HEK293 (cell line): ENCODE data around the gene RAMAC.

Experiments used
- CTCF ChIP-seq: fragments of 450-650 bp; formaldehyde crosslinking; IDR thresholded peaks from 2 replicates; pipeline ENCODE4 v1.5.1; 2016; ENCODE audit warnings: missing biosample characterization, missing genetic modification characterization
- EGR2 ChIP-seq: fragments of 450-650 bp; formaldehyde crosslinking; IDR thresholded peaks from 2 replicates; pipeline ENCODE4 v1.5.1; 2016; ENCODE audit warnings: low read depth, missing biosample characterization, missing genetic modification characterization
- GFI1B ChIP-seq: fragments of 450-650 bp; formaldehyde crosslinking; IDR thresholded peaks from 2 replicates; pipeline ENCODE4 v1.5.1; 2016; ENCODE audit warnings: missing biosample characterization, missing genetic modification characterization
- KLF16 ChIP-seq: fragments of 450-650 bp; formaldehyde crosslinking; IDR thresholded peaks from 2 replicates; pipeline ENCODE4 v1.5.1; 2017; ENCODE audit warnings: missing biosample characterization, missing genetic modification characterization
- MYNN ChIP-seq: fragments of 450-650 bp; formaldehyde crosslinking; IDR thresholded peaks from 2 replicates; pipeline ENCODE4 v1.5.1; 2016; ENCODE audit warnings: missing biosample characterization, missing genetic modification characterization, borderline replicate concordance
- OSR2 ChIP-seq: fragments of 450-650 bp; formaldehyde crosslinking; IDR thresholded peaks from 2 replicates; pipeline ENCODE4 v1.5.1; 2016; ENCODE audit warnings: missing biosample characterization, missing genetic modification characterization
- PBX3 ChIP-seq: sonication (generic); formaldehyde crosslinking; IDR thresholded peaks from 2 replicates; pipeline ENCODE4 v1.8.1; 2022; ENCODE audit warnings: mild to moderate bottlenecking, moderate library complexity, missing genetic modification reagents
- YY1 ChIP-seq: fragments of 450-650 bp; formaldehyde crosslinking; IDR thresholded peaks from 2 replicates; pipeline ENCODE4 v1.5.1; 2018; ENCODE audit warnings: missing biosample characterization, missing genetic modification characterization
- ZBTB48 ChIP-seq: fragments of 450-650 bp; formaldehyde crosslinking; IDR thresholded peaks from 2 replicates; pipeline ENCODE4 v1.5.1; 2016; ENCODE audit warnings: missing biosample characterization, missing genetic modification characterization
- ZEB2 ChIP-seq: fragments of 450-650 bp; formaldehyde crosslinking; IDR thresholded peaks from 2 replicates; pipeline ENCODE4 v1.5.1; 2016; ENCODE audit warnings: missing biosample characterization, missing genetic modification characterization
- ZNF112 ChIP-seq: fragments of 450-650 bp; formaldehyde crosslinking; IDR thresholded peaks from 2 replicates; pipeline ENCODE4 v1.5.0; 2017; ENCODE audit warnings: missing biosample characterization, missing genetic modification characterization
- ZNF114 ChIP-seq: fragments of 450-650 bp; formaldehyde crosslinking; IDR thresholded peaks from 2 replicates; pipeline ENCODE4 v1.5.0; 2017; ENCODE audit warnings: missing biosample characterization, missing genetic modification characterization
- ZNF155 ChIP-seq: fragments of 450-650 bp; formaldehyde crosslinking; IDR thresholded peaks from 2 replicates; pipeline ENCODE4 v1.5.1; 2016; ENCODE audit warnings: missing biosample characterization, missing genetic modification characterization
- ZNF223 ChIP-seq: fragments of 450-650 bp; formaldehyde crosslinking; IDR thresholded peaks from 2 replicates; pipeline ENCODE4 v1.5.1; 2016; ENCODE audit warnings: missing biosample characterization, missing genetic modification characterization
- ZNF266 ChIP-seq: fragments of 450-650 bp; formaldehyde crosslinking; IDR thresholded peaks from 2 replicates; pipeline ENCODE4 v1.5.1; 2016; ENCODE audit warnings: missing biosample characterization, missing genetic modification characterization, low read depth
- ZNF362 ChIP-seq: fragments of 450-650 bp; formaldehyde crosslinking; IDR thresholded peaks from 2 replicates; pipeline ENCODE4 v1.5.1; 2016; ENCODE audit warnings: missing biosample characterization, missing genetic modification characterization
- ZNF416 ChIP-seq: fragments of 450-650 bp; formaldehyde crosslinking; IDR thresholded peaks from 2 replicates; pipeline ENCODE4 v1.5.1; 2016; ENCODE audit warnings: missing biosample characterization, missing genetic modification characterization
- ZNF433 ChIP-seq: fragments of 450-650 bp; formaldehyde crosslinking; IDR thresholded peaks from 2 replicates; pipeline ENCODE4 v1.5.1; 2016; ENCODE audit warnings: missing biosample characterization, missing genetic modification characterization, low read depth
- ZNF596 ChIP-seq: fragments of 450-650 bp; IDR thresholded peaks from 2 replicates; pipeline ENCODE4 v1.5.0; 2018; ENCODE audit warnings: missing biosample characterization, mild to moderate bottlenecking, missing genetic modification characterization, moderate library complexity
- ZNF624 ChIP-seq: fragments of 450-650 bp; formaldehyde crosslinking; IDR thresholded peaks from 2 replicates; pipeline ENCODE4 v1.5.1; 2017; ENCODE audit warnings: missing biosample characterization, missing genetic modification characterization
- ZNF660 ChIP-seq: fragments of 450-650 bp; IDR thresholded peaks from 2 replicates; pipeline ENCODE4 v1.5.1; 2018; ENCODE audit warnings: missing biosample characterization, mild to moderate bottlenecking, missing genetic modification characterization
- ZNF747 ChIP-seq: fragments of 450-650 bp; formaldehyde crosslinking; IDR thresholded peaks from 2 replicates; pipeline ENCODE4 v1.5.1; 2016; ENCODE audit warnings: missing biosample characterization, missing genetic modification characterization
- ZNF837 ChIP-seq: fragments of 450-650 bp; formaldehyde crosslinking; IDR thresholded peaks from 2 replicates; pipeline ENCODE4 v1.5.1; 2016; ENCODE audit warnings: missing biosample characterization, missing genetic modification characterization
- ZSCAN16 ChIP-seq: fragments of 450-650 bp; formaldehyde crosslinking; IDR thresholded peaks from 2 replicates; pipeline ENCODE4 v1.5.1; 2016; ENCODE audit warnings: missing biosample characterization, missing genetic modification characterization
- TF ChIP-seq, protein P1 (sequence below): fragments of 450-650 bp; formaldehyde crosslinking; IDR thresholded peaks from 2 replicates; pipeline ENCODE4 v1.5.1; 2016; ENCODE audit warnings: missing biosample characterization, missing genetic modification characterization
- TF ChIP-seq, protein P2 (sequence below): fragments of 450-650 bp; formaldehyde crosslinking; IDR thresholded peaks from 2 replicates; pipeline ENCODE4 v1.5.1; 2017; ENCODE audit warnings: missing biosample characterization, missing genetic modification characterization
- TF ChIP-seq, protein P3 (sequence below): fragments of 450-650 bp; formaldehyde crosslinking; IDR thresholded peaks from 2 replicates; pipeline ENCODE4 v1.5.1; 2016; ENCODE audit warnings: missing biosample characterization, missing genetic modification characterization
- TF ChIP-seq, protein P4 (sequence below): fragments of 450-650 bp; formaldehyde crosslinking; IDR thresholded peaks from 2 replicates; pipeline ENCODE4 v1.5.1; 2017; ENCODE audit warnings: missing biosample characterization, mild to moderate bottlenecking, missing genetic modification characterization, moderate library complexity
- TF ChIP-seq, protein P5 (sequence below): fragments of 450-650 bp; formaldehyde crosslinking; IDR thresholded peaks from 2 replicates; pipeline ENCODE4 v1.5.1; 2016; ENCODE audit warnings: missing biosample characterization, missing genetic modification characterization

The RAMAC gene

GRCh38 chr15:83011271-83012075 lies 25.5 kb downstream of the RAMAC start, which contains the start of gene C15orf40 (continued):
- TF ChIP-seq, protein P1, sequence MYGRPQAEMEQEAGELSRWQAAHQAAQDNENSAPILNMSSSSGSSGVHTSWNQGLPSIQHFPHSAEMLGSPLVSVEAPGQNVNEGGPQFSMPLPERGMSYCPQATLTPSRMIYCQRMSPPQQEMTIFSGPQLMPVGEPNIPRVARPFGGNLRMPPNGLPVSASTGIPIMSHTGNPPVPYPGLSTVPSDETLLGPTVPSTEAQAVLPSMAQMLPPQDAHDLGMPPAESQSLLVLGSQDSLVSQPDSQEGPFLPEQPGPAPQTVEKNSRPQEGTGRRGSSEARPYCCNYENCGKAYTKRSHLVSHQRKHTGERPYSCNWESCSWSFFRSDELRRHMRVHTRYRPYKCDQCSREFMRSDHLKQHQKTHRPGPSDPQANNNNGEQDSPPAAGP, result 0 out of 2 replicates have a peak, but pooled peaks have one; percentile 23
- TF ChIP-seq EGR2 (tag by site-specific recombination) (no peak), ZNF624 (tag by site-specific recombination) (no peak), ZNF362 (tag by site-specific recombination) (no peak), MYNN (tag by site-specific recombination) (no peak), ZNF433 (tag by site-specific recombination) (no peak), ZNF266 (tag by site-specific recombination) (no peak), GFI1B (no peak), ZNF596 (tag by site-specific recombination) (no peak), ZSCAN16 (tag by site-specific recombination) (no peak), ZEB2 (tag by site-specific recombination) (peak; percentile 24; the same call in 1 of the 2 replicates), ZNF837 (tag by site-specific recombination) (no peak), OSR2 (no peak), YY1 (tag by site-specific recombination) (no peak; the same call in 1 of the 2 replicates), ZNF155 (no peak), ZNF747 (tag by site-specific recombination) (no peak), ZBTB48 (tag by site-specific recombination) (no peak; the same call in 1 of the 2 replicates), KLF16 (tag by site-specific recombination) (no peak), ZNF114 (no peak), ZNF660 (tag by site-specific recombination) (peak; percentile 50; the same call in 1 of the 2 replicates), ZNF416 (tag by site-specific recombination) (no peak), CTCF (tag by site-specific recombination) (peak; percentile 97), ZNF112 (tag by site-specific recombination) (no peak), PBX3 (0 out of 2 replicates have a peak, but pooled peaks have one; percentile 45), ZNF223 (no peak)
- TF ChIP-seq, protein P2, sequence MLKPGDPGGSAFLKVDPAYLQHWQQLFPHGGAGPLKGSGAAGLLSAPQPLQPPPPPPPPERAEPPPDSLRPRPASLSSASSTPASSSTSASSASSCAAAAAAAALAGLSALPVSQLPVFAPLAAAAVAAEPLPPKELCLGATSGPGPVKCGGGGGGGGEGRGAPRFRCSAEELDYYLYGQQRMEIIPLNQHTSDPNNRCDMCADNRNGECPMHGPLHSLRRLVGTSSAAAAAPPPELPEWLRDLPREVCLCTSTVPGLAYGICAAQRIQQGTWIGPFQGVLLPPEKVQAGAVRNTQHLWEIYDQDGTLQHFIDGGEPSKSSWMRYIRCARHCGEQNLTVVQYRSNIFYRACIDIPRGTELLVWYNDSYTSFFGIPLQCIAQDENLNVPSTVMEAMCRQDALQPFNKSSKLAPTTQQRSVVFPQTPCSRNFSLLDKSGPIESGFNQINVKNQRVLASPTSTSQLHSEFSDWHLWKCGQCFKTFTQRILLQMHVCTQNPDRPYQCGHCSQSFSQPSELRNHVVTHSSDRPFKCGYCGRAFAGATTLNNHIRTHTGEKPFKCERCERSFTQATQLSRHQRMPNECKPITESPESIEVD (tag by site-specific recombination), result no peak
- TF ChIP-seq, protein P3, sequence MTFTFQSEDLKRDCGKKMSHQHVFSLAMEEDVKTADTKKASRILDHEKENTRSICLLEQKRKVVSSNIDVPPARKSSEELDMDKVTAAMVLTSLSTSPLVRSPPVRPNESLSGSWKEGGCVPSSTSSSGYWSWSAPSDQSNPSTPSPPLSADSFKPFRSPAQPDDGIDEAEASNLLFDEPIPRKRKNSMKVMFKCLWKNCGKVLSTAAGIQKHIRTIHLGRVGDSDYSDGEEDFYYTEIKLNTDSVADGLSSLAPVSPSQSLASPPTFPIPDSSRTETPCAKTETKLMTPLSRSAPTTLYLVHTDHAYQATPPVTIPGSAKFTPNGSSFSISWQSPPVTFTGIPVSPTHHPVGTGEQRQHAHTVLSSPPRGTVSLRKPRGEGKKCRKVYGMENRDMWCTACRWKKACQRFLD (tag by site-specific recombination), result no peak
- TF ChIP-seq, protein P4, sequence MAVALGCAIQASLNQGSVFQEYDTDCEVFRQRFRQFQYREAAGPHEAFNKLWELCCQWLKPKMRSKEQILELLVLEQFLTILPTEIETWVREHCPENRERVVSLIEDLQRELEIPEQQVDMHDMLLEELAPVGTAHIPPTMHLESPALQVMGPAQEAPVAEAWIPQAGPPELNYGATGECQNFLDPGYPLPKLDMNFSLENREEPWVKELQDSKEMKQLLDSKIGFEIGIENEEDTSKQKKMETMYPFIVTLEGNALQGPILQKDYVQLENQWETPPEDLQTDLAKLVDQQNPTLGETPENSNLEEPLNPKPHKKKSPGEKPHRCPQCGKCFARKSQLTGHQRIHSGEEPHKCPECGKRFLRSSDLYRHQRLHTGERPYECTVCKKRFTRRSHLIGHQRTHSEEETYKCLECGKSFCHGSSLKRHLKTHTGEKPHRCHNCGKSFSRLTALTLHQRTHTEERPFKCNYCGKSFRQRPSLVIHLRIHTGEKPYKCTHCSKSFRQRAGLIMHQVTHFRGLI (tag by site-specific recombination), result no peak
- TF ChIP-seq, protein P5, sequence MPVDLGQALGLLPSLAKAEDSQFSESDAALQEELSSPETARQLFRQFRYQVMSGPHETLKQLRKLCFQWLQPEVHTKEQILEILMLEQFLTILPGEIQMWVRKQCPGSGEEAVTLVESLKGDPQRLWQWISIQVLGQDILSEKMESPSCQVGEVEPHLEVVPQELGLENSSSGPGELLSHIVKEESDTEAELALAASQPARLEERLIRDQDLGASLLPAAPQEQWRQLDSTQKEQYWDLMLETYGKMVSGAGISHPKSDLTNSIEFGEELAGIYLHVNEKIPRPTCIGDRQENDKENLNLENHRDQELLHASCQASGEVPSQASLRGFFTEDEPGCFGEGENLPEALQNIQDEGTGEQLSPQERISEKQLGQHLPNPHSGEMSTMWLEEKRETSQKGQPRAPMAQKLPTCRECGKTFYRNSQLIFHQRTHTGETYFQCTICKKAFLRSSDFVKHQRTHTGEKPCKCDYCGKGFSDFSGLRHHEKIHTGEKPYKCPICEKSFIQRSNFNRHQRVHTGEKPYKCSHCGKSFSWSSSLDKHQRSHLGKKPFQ (tag by site-specific recombination), result no peak
